Upper lobe of left lung (tissue), 4 donors: ENCODE data around the gene PIH1D1.

ENCODE experiments used
- POLR2AphosphoS5 ChIP-seq, 2 donors: sonication (generic); formaldehyde crosslinking; IDR thresholded peaks; one replicate each; pipeline ENCODE4 v1.5.1; 2017; ENCODE audit warnings: antibody characterized with exemption in 2 of 2
- TF ChIP-seq, protein P1 (sequence below), 6 experiments: fragments of 450-650 bp in 4 of 6; fragments of 200-600 bp in 2 of 6; sonication (generic) in 2 of 6; IDR thresholded peaks; one replicate each; pipeline ENCODE4 v1.5.1; 2016 to 2019; ENCODE audit warnings: antibody characterized with exemption in 6 of 6

DNA sequence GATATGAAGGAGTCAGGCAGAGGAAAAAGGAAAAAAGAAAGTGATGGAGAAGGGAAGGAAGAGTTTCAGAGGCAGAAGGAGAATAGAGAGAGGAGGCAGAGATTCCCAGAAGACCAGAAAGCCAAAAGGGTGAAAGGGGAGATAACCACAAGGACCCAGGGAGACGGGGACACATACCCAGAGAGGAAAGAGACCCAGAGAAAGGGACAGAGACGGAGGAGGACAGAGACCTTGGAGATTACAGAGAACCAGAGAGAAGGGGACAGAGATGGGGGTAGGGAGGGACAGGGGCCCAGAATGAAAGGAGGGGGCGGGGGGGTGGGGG is 29.8 kb downstream of the PIH1D1 start:
- TF ChIP-seq, protein P1, sequence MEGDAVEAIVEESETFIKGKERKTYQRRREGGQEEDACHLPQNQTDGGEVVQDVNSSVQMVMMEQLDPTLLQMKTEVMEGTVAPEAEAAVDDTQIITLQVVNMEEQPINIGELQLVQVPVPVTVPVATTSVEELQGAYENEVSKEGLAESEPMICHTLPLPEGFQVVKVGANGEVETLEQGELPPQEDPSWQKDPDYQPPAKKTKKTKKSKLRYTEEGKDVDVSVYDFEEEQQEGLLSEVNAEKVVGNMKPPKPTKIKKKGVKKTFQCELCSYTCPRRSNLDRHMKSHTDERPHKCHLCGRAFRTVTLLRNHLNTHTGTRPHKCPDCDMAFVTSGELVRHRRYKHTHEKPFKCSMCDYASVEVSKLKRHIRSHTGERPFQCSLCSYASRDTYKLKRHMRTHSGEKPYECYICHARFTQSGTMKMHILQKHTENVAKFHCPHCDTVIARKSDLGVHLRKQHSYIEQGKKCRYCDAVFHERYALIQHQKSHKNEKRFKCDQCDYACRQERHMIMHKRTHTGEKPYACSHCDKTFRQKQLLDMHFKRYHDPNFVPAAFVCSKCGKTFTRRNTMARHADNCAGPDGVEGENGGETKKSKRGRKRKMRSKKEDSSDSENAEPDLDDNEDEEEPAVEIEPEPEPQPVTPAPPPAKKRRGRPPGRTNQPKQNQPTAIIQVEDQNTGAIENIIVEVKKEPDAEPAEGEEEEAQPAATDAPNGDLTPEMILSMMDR (IDR thresholded peaks at IDR 0.05): no peak
- no peak for TF ChIP-seq POLR2AphosphoS5 (IDR thresholded peaks at IDR 0.05)
